Tibial nerve (tissue), 4 donors: Measurements from ENCODE around the gene PTGR3. TPM values are rescaled to one million over a fixed set of nuclear protein-coding genes. Genes with fewer than 3 reads are reported as not detected.

Source experiments
- DNase-seq, 2 donors: peaks; one replicate each; pipeline ENCODE4 v3.0.0-alpha.2; 2019; ENCODE audit warnings: low spot score in 2 of 2
- H3K27ac ChIP-seq, 4 donors: fragments of 200-600 bp; sonication (generic) in 3 of 4; one replicate each; pipeline ENCODE4 v1.5.1; 2017 to 2019; ENCODE audit warnings: mild to moderate bottlenecking in 1 of 4
- H3K27me3 ChIP-seq, 2 donors: fragments of 200-600 bp; sonication (generic) in 1 of 2; one replicate each; pipeline versions ENCODE4 v1.5.1 to v1.6.0; 2017 to 2019
- H3K36me3 ChIP-seq, 3 donors: fragments of 200-600 bp; sonication (generic); one replicate each; pipeline ENCODE4 v1.5.1; 2018 to 2019
- H3K4me1 ChIP-seq, 4 donors: fragments of 200-600 bp; sonication (generic) in 3 of 4; one replicate each; pipeline ENCODE4 v1.5.1; 2017 to 2019
- H3K4me3 ChIP-seq, 4 donors: fragments of 200-600 bp; sonication (generic) in 3 of 4; one replicate each; pipeline ENCODE4 v1.5.1; 2017 to 2019; ENCODE audit warnings: mild to moderate bottlenecking in 1 of 4, moderate library complexity in 1 of 4
- H3K9me3 ChIP-seq, 4 donors: fragments of 200-600 bp; sonication (generic) in 3 of 4; one replicate each; pipeline ENCODE4 v1.5.1; 2017 to 2019
- CTCF ChIP-seq, 5 experiments: fragments of 200-600 bp in 3 of 5; fragments of 450-650 bp in 2 of 5; sonication (generic) in 3 of 5; IDR thresholded peaks; one replicate each; pipeline ENCODE4 v1.5.1; 2016 to 2019; ENCODE audit warnings: antibody characterized with exemption in 5 of 5, mild to moderate bottlenecking in 3 of 5, moderate library complexity in 2 of 5
- EP300 ChIP-seq, 2 donors: sonication (generic); formaldehyde crosslinking; IDR thresholded peaks; one replicate each; pipeline ENCODE4 v1.6.1; 2017; ENCODE audit warnings: antibody characterized with exemption in 2 of 2, mild to moderate bottlenecking in 1 of 2
- POLR2A ChIP-seq, 2 donors: fragments of 450-650 bp; IDR thresholded peaks; one replicate each; pipeline ENCODE4 v1.6.1; 2017; ENCODE audit warnings: antibody characterized with exemption in 2 of 2, mild to moderate bottlenecking in 2 of 2, moderate library complexity in 2 of 2
- WGBS, 2 donors: methylation state at CpG; one replicate each; pipeline ENCODE4 v1.1.5; 2018; 5-methylcytosine and 5-hydroxymethylcytosine counted together
- total RNA-seq, 4 donors: library from RNA; depleted of rRNA; stranded (reverse); fragments of >200 nt; gene quantifications; one replicate each; pipeline ENCODE4 v1.1.0, GENCODE V29; 2016

PTGR3 gene
- total RNA-seq, 4 donors from 2014 or later: 12.7 to 35.9 (median 24.5) TPM

- no peak for TF ChIP-seq POLR2A (IDR thresholded peaks at IDR 0.05)
- TF ChIP-seq CTCF (IDR thresholded peaks at IDR 0.05): no peak
- no peak for TF ChIP-seq EP300 (IDR thresholded peaks at IDR 0.05)
- peak overlapping the region in 3 of 4 donors; percentile 7 to 60 (median 22) for H3K27ac ChIP-seq
- H3K27me3 ChIP-seq: no peaks in the 10 kb centered on the region
- H3K4me3 ChIP-seq: no peak overlapping the region
- 69 to 75% methylated on average over 11 of the region's 11 CpGs for WGBS, 2 donors
- no peak for DNase-seq
- H3K9me3 ChIP-seq: no peaks in the 10 kb centered on the region
- H3K36me3 ChIP-seq: no peaks in the 10 kb centered on the region
- peaks cover 0 to 100% (median 40%) of the 10 kb centered on the region in 4 donors for H3K4me1 ChIP-seq
Observed at GRCh38 chr18:75219745-75220375, 10.9 kb upstream of the PTGR3 start.

- Histone ChIP-seq H3K4me3 (no peak overlapping the region), H3K9me3 (no peaks in the 10 kb centered on the region), H3K4me1 (peaks cover 0 to 100% (median 46%) of the 10 kb centered on the region in 4 donors), H3K27me3 (no peaks in the 10 kb centered on the region), H3K36me3 (no peaks in the 10 kb centered on the region), H3K27ac (peak overlapping the region in 3 of 4 donors; percentile 11 to 24 (median 18))
- DNase-seq: no peak
- 67 to 68% methylated on average over 12 of the region's 12 CpGs for WGBS, 2 donors
- TF ChIP-seq EP300 (IDR thresholded peaks at IDR 0.05) (no peak), POLR2A (IDR thresholded peaks at IDR 0.05) (no peak), CTCF (IDR thresholded peaks at IDR 0.05) (no peak)
Observed at GRCh38 chr18:75218065-75218923, 9.4 kb upstream of the PTGR3 start.

- peaks cover 0 to 100% (median 52%) of the 10 kb centered on the region in 4 donors for H3K4me1 ChIP-seq
- 75 to 79% methylated on average over 10 of the region's 10 CpGs for WGBS, 2 donors
Observed at GRCh38 chr18:75216911-75217689, 8.2 kb upstream of the PTGR3 start.

GRCh38 chr18:75216212-75216910 is 7.4 kb upstream of the PTGR3 start:
- TF ChIP-seq CTCF (IDR thresholded peaks at IDR 0.05): no peak
- peak in 1 of 2 donors; percentile 21 for TF ChIP-seq EP300 (IDR thresholded peaks at IDR 0.05)
- Histone ChIP-seq H3K36me3 (no peaks in the 10 kb centered on the region), H3K4me1 (peaks cover 0 to 93% (median 53%) of the 10 kb centered on the region in 4 donors), H3K27me3 (no peaks in the 10 kb centered on the region), H3K4me3 (no peak overlapping the region), H3K9me3 (no peaks in the 10 kb centered on the region), H3K27ac (peak overlapping the region in 3 of 4 donors; percentile 71 to 77 (median 71))
- 43 to 60% methylated on average over 7 of the region's 7 CpGs for WGBS, 2 donors
- DNase-seq: no peak

More at GRCh38 chr18:75216911-75217689, 8.2 kb upstream of the PTGR3 start:
- H3K27me3 ChIP-seq: no peaks in the 10 kb centered on the region
- H3K9me3 ChIP-seq: no peaks in the 10 kb centered on the region
- peak overlapping the region in 3 of 4 donors; percentile 71 to 77 (median 71) for H3K27ac ChIP-seq
- H3K36me3 ChIP-seq: no peaks in the 10 kb centered on the region
- H3K4me3 ChIP-seq: no peak overlapping the region
- no peak for DNase-seq
- no peak for TF ChIP-seq CTCF (IDR thresholded peaks at IDR 0.05)
- no peak for TF ChIP-seq EP300 (IDR thresholded peaks at IDR 0.05)
- no peak for TF ChIP-seq POLR2A (IDR thresholded peaks at IDR 0.05)
